K562 (cell line): ENCODE results near the gene ABHD3. TPM values are rescaled to one million over a fixed set of nuclear protein-coding genes. Genes with fewer than 3 reads are reported as not detected.
A peak's percentile ranks its signal among the peaks of the same experiment; 100 is the strongest.

Experiments used
- CHD4 ChIP-seq: fragments of 200-600 bp; sonication (generic); IDR thresholded peaks from 3 replicates; pipeline ENCODE4 v1.6.1; 2012; ENCODE audit warnings: low read depth, mild to moderate bottlenecking, mixed read lengths, low read length, inconsistent platforms; ENCODE audit not compliant: insufficient read depth, insufficient replicate concordance, poor library complexity, severe bottlenecking
- MEF2D ChIP-seq: conservative IDR thresholded peaks from 2 replicates; pipeline ENCODE4 v1.6.1; 2016; ENCODE audit warnings: low read depth, missing genetic modification characterization, missing compliant biosample characterization
- RBFOX2 ChIP-seq: fragments of 200-400 bp; formaldehyde crosslinking; IDR thresholded peaks from 2 replicates; pipeline ENCODE4 v1.6.1; 2017; ENCODE audit warnings: low read depth, mild to moderate bottlenecking, low read length, moderate library complexity
- SNIP1 ChIP-seq: fragments of 450-650 bp; IDR thresholded peaks from 2 replicates; pipeline ENCODE4 v1.7.1; 2017; ENCODE audit warnings: low read depth, mild to moderate bottlenecking
- SRSF1 ChIP-seq: fragments of 200-400 bp; formaldehyde crosslinking; IDR thresholded peaks from 2 replicates; pipeline ENCODE4 v1.6.1; 2017; ENCODE audit warnings: mild to moderate bottlenecking, low read depth, low read length, moderate library complexity
- SRSF7 ChIP-seq: fragments of 200-400 bp; formaldehyde crosslinking; optimal IDR thresholded peaks from 2 replicates; pipeline ENCODE3; 2017; ENCODE audit warnings: mild to moderate bottlenecking, low read depth, low read length
- ZNF140 ChIP-seq: fragments of 250-450 bp; sonication (Bioruptor Pico); IDR thresholded peaks from 2 replicates; pipeline ENCODE4 v1.8.0; 2021; ENCODE audit warnings: moderate library complexity, mild to moderate bottlenecking, inconsistent platforms
- ZNF165 ChIP-seq: fragments of 250-450 bp; sonication (Bioruptor Pico); IDR thresholded peaks from 2 replicates; pipeline ENCODE4 v1.4.0; 2020; ENCODE audit warnings: borderline replicate concordance
- ZNF212 ChIP-seq: fragments of 450-650 bp; formaldehyde crosslinking; IDR thresholded peaks from 2 replicates; pipeline ENCODE4 v1.4.0; 2020; ENCODE audit warnings: mild to moderate bottlenecking
- polyA plus RNA-seq, 8 experiments: library from polyadenylated mRNA; depleted of rRNA in 4 of 8; stranded (reverse) in 5 of 8; unstranded in 3 of 8; fragments of >200 nt; fragmentation: Nextera tagmentation in 2 of 8; fragmentation: Illumina TruSeq in 1 of 8; extraction: Ambion mirVana in 2 of 8; extraction: Trizol in 1 of 8; gene quantifications; 2 replicates each; pipeline versions ENCODE4 v1.2.1 to v1.2.3, GENCODE V29; 2011 to 2014; ENCODE audit warnings: inconsistent platforms in 1 of 8, missing spikeins in 1 of 8
- total RNA-seq, 7 experiments: library from RNA; depleted of rRNA in 6 of 7; stranded (reverse); fragments of >200 nt in 6 of 7; fragmentation: Illumina TruSeq in 2 of 7; extraction: Trizol in 2 of 7; gene quantifications; 2 replicates each; pipeline versions ENCODE4 v1.2.1 to v1.2.3, GENCODE V29; 2011 to 2021; ENCODE audit warnings: low replicate concordance in 1 of 7
- TF ChIP-seq, protein P1 (sequence below), 2 experiments: fragments of 450-650 bp; formaldehyde crosslinking in 1 of 2; IDR thresholded peaks; 2 replicates each; pipeline versions ENCODE4 v1.4.0 to v1.6.1; 2014 to 2020; ENCODE audit warnings: mild to moderate bottlenecking in 2 of 2, borderline replicate concordance in 1 of 2, low read depth in 1 of 2
- TF ChIP-seq, protein P2 (sequence below), 2 experiments: fragments of 150-350 bp in 1 of 2; IDR thresholded peaks; 2 replicates each; pipeline ENCODE4 v1.6.1; 2012 to 2016; ENCODE audit warnings: low read depth in 2 of 2, low read length in 2 of 2, mild to moderate bottlenecking in 1 of 2, moderate library complexity in 1 of 2
- TF ChIP-seq, protein P3 (sequence below): sonication (generic); formaldehyde crosslinking; IDR thresholded peaks from 2 replicates; pipeline ENCODE4 v1.4.0; 2020; ENCODE audit warnings: mild to moderate bottlenecking, missing genetic modification reagents

The ABHD3 gene
- total and polyA plus RNA-seq, 9 of the 15 experiments (the other 6 are each of a cell fraction or from before 2014, with no cell fraction given), result 6.3 to 38.8 (median 19.4) TPM

DNA sequence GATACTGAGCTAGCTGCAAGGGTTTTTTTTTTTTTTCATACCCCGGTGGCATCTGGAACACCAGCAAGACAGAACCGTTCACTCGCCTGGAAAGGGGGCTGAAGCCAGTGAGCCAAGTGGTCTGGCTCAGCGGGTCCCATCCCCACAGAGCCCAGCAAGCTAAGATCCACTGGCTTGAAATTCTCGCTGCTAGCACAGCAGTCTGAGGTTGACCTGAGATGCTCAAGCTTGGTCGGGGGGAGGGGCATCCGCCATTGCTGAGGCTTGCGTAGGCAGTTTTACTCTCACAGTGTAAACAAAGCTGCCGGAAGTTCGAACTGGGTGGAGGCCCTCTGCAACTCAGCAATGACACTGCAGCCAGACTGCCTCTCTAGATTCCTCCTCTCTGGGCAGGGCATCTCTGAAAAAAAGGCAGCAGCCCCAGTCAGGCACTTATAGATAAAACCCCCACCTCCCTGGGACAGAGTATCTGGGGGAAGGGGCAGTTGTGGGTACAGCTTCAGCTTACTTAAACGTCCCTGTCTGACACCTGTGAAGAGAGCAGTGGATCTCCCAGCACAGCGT is 31.0 kb upstream of the ABHD3 start (continued):
- TF ChIP-seq, protein P1, sequence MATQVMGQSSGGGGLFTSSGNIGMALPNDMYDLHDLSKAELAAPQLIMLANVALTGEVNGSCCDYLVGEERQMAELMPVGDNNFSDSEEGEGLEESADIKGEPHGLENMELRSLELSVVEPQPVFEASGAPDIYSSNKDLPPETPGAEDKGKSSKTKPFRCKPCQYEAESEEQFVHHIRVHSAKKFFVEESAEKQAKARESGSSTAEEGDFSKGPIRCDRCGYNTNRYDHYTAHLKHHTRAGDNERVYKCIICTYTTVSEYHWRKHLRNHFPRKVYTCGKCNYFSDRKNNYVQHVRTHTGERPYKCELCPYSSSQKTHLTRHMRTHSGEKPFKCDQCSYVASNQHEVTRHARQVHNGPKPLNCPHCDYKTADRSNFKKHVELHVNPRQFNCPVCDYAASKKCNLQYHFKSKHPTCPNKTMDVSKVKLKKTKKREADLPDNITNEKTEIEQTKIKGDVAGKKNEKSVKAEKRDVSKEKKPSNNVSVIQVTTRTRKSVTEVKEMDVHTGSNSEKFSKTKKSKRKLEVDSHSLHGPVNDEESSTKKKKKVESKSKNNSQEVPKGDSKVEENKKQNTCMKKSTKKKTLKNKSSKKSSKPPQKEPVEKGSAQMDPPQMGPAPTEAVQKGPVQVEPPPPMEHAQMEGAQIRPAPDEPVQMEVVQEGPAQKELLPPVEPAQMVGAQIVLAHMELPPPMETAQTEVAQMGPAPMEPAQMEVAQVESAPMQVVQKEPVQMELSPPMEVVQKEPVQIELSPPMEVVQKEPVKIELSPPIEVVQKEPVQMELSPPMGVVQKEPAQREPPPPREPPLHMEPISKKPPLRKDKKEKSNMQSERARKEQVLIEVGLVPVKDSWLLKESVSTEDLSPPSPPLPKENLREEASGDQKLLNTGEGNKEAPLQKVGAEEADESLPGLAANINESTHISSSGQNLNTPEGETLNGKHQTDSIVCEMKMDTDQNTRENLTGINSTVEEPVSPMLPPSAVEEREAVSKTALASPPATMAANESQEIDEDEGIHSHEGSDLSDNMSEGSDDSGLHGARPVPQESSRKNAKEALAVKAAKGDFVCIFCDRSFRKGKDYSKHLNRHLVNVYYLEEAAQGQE (IDR thresholded peaks at IDR 0.05; ENCODE audit: borderline replicate concordance), result peak; percentile 6; the same call in 1 of the 2 replicates
- TF ChIP-seq, protein P1 (CRISPR knock-in tag; IDR thresholded peaks at IDR 0.05; ENCODE audit: low read depth), result no peak
- peak; percentile 77 for TF ChIP-seq RBFOX2
- TF ChIP-seq ZNF140 (CRISPR knock-in tag), result no peak
- no peak for TF ChIP-seq ZNF165 (CRISPR knock-in tag)
- TF ChIP-seq CHD4, result no peak
- TF ChIP-seq MEF2D, result no peak
- TF ChIP-seq SNIP1, result no peak
- TF ChIP-seq, protein P2, sequence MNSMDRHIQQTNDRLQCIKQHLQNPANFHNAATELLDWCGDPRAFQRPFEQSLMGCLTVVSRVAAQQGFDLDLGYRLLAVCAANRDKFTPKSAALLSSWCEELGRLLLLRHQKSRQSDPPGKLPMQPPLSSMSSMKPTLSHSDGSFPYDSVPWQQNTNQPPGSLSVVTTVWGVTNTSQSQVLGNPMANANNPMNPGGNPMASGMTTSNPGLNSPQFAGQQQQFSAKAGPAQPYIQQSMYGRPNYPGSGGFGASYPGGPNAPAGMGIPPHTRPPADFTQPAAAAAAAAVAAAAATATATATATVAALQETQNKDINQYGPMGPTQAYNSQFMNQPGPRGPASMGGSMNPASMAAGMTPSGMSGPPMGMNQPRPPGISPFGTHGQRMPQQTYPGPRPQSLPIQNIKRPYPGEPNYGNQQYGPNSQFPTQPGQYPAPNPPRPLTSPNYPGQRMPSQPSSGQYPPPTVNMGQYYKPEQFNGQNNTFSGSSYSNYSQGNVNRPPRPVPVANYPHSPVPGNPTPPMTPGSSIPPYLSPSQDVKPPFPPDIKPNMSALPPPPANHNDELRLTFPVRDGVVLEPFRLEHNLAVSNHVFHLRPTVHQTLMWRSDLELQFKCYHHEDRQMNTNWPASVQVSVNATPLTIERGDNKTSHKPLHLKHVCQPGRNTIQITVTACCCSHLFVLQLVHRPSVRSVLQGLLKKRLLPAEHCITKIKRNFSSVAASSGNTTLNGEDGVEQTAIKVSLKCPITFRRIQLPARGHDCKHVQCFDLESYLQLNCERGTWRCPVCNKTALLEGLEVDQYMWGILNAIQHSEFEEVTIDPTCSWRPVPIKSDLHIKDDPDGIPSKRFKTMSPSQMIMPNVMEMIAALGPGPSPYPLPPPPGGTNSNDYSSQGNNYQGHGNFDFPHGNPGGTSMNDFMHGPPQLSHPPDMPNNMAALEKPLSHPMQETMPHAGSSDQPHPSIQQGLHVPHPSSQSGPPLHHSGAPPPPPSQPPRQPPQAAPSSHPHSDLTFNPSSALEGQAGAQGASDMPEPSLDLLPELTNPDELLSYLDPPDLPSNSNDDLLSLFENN (IDR thresholded peaks at IDR 0.05; ENCODE audit: low read depth in 2 of 2, low read length in 2 of 2), result no peak
- TF ChIP-seq SRSF7, result no peak
- TF ChIP-seq ZNF212 (CRISPR knock-in tag), result no peak
- TF ChIP-seq SRSF1, result no peak
- TF ChIP-seq, protein P3, sequence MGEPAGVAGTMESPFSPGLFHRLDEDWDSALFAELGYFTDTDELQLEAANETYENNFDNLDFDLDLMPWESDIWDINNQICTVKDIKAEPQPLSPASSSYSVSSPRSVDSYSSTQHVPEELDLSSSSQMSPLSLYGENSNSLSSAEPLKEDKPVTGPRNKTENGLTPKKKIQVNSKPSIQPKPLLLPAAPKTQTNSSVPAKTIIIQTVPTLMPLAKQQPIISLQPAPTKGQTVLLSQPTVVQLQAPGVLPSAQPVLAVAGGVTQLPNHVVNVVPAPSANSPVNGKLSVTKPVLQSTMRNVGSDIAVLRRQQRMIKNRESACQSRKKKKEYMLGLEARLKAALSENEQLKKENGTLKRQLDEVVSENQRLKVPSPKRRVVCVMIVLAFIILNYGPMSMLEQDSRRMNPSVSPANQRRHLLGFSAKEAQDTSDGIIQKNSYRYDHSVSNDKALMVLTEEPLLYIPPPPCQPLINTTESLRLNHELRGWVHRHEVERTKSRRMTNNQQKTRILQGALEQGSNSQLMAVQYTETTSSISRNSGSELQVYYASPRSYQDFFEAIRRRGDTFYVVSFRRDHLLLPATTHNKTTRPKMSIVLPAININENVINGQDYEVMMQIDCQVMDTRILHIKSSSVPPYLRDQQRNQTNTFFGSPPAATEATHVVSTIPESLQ (CRISPR knock-in tag), result no peak
